Measurements from ENCODE around the gene TACC3. TPM values are rescaled to one million over a fixed set of nuclear protein-coding genes. Genes with fewer than 3 reads are reported as not detected.

Gene TACC3
- total RNA-seq, 1 donor, result 23.9 TPM

DNA sequence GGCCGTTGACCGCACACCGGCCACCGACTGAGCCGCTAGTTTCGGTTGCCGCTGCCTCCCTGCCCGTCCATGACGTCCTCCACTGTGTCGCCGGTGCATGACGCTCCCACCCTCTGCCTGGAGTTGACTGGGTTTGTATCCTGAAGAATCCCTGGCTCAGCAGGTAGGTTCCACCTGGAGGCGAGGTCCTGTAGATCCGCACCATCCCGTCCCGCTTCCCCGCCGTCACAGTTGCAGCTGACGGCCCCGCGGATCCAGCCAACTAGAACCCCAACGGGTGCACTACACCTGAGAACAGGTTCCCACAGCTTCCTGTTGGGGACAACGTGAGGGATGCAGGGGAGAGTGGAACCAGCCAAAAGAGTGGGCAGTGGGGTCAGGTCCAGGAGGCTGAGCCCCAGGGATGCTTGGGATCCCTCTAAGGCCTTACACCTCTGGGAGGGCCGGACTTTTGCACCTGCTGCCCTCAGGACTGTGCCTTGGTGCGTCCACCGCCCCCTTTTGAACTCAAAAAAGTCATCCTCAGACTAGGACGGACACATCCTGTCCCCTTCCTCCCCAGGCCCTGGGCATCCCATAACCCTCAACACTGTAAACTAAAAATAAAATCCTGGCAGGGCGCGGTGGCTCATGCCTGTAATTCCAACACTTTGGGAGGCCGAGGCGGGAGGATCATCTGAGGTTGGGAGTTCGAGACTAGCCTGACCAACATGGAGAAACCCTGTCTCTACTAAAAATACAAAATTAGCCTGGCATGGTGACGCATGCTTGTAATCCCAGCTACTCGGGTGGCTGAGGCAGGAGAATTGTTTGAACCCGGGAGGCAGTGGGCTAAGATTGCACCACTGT is 8.1 kb upstream of the TACC3 start:
- peak overlapping the region; percentile 95 for H3K4me3 ChIP-seq (ENCODE audit: low read depth, low read length)
- no peak for DNase-seq (ENCODE audit: low read depth)
- no peak for TF ChIP-seq CTCF (IDR thresholded peaks at IDR 0.05; ENCODE audit: insufficient read depth, low read length)

DNA sequence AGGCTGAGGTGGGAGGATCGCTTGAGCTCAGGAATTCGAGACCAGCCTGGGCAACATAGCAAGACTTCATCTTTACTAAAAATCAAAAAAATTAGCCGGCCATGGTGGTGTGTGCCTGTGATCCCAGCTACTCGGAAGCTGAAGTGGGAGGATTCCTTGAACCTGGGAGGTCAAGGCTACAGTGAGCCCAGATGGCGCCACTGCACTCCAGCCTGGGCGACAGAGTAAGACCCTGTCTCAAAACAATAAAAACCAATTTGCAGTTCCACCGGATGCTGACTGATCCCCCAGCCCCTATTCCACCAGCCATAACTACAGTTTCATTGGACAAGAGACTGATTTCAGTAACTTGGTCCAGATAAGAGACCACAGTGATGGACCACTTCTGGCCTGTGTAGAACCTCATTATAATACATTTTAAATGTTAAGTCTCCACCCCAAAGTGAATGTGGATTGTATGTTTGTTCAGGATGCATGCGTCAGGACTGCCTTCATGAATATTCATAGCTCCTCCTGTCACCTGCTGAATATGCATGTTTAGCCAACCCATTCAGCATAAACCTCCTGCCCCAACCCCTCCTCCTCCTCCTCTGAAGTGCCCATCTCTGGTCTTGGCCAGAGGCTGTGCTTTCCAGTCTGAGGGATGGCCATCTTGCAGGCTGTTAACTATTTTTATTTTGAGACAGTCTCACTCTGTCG is 6.9 kb upstream of the TACC3 start:
- DNase-seq (ENCODE audit: low read depth), result no peak
- no peak overlapping the region for H3K4me3 ChIP-seq (ENCODE audit: low read depth, low read length)
- TF ChIP-seq CTCF (IDR thresholded peaks at IDR 0.05; ENCODE audit: insufficient read depth, low read length), result no peak

DNA sequence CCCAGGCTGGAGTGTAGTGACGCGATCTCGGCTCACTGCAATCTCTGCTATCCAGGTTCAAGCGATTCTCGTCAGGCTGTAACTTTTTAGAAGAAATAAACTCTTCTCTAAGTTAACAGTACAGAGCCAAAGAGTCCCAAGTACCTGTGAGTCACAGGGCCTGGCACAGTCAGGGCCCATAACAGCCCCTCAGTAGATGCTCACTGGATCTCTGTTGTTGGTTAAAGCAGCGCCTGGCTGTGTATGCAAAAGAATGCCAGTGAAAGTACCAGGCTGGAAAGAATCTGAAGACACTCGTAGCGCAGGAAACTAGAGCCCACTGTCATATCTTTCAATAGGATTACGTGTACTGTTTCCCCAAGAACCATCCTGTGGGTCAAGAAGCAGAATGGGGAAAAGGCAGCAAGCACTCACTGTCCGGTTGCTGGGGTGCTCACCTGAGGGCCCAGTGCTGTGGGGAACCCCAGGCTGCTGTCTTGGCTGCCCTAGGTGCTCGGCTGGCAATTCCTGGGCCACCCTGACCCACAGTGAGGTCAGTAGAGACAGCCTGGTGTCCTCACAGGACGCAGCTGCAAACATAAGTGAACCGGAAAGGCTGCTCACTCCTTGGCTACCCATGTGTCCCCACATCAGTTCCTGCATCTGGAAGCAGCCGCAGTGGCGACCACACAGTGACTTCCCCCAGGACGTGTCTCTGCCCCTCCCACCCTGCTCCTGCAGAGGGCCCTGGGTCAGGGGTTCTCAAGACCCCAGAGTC is 6.1 kb upstream of the TACC3 start:
- TF ChIP-seq CTCF (IDR thresholded peaks at IDR 0.05; ENCODE audit: insufficient read depth, low read length), result no peak
- H3K4me3 ChIP-seq (ENCODE audit: low read depth, low read length), result no peak overlapping the region
- DNase-seq (ENCODE audit: low read depth), result no peak

- DNase-seq (ENCODE audit: low read depth), result no peak
- no peak overlapping the region for H3K4me3 ChIP-seq (ENCODE audit: low read depth, low read length)
- TF ChIP-seq CTCF (IDR thresholded peaks at IDR 0.05; ENCODE audit: insufficient read depth, low read length), result no peak
These were observed 5.0 kb upstream of the TACC3 start for GRCh38 chr4:1716065-1716945.

DNA sequence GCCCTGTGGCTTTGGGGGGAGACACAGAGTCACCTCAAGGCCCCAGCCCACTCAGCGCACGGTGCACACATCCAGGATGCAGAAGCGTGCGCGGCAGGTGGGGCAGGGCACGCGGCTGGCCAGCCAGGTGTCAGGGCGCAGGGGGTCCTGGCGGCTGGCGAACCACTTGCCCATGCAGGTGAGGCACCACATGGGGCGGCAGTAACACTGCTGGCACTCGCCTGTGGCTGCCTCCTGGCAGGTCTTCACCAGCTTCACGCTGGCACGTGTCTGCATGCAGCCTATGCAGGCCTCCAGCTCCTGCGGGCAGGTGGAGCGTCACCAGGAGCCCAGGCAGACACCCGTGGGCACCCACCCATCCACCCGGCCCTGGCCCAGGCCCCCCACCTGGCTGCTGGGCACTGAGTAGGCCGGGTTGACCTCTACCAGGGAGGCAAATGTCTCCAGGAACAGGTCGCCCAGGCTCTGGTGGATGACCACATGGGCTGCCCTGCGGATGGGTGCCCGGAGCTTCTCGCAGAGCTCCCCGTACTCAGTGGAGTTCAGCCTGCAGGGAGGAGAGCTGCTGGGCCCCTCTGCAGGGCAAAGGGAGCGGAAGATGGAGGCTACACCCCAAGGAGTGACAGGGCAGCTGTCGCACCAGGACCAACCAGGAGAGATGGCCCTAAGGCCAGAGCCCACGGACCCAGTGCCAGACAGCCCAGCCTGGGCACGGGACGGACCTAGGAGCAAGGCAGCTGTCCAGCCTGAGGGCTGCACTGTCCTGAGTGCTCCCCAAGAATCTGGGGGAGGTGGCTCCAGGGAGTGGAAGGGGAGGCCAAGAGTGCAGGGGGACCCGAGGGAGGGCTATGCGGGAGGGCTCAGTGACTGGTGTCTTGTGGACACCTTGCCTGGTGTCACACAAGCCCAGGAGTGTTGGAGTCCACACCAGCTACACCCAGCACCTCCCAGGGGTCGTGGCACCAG is 3.9 kb upstream of the TACC3 start:
- TF ChIP-seq CTCF (IDR thresholded peaks at IDR 0.05; ENCODE audit: insufficient read depth, low read length), result no peak
- H3K4me3 ChIP-seq (ENCODE audit: low read depth, low read length), result no peak overlapping the region
- no peak for DNase-seq (ENCODE audit: low read depth)

All from fibroblast of the aortic adventitia (primary cell).